MM.1S (cell line): ENCODE data around the gene PPP4R3B.

Experiments
- DNase-seq: peaks from one replicate; pipeline ENCODE4 v3.0.0-alpha.2; 2015
- H2AFZ ChIP-seq: fragments of 300-600 bp; sonication (generic); 2 replicates; pipeline ENCODE4 v1.6.0; 2016; ENCODE audit warnings: antibody characterized with exemption, low read length
- H3F3A ChIP-seq: fragments of 300-600 bp; sonication (generic); 2 replicates; pipeline ENCODE4 v1.6.1; 2016; ENCODE audit warnings: mild to moderate bottlenecking, antibody characterized with exemption, low read length, moderate library complexity, mixed read lengths; ENCODE audit not compliant: insufficient read depth
- H3K27ac ChIP-seq: fragments of 300-600 bp; sonication (generic); 2 replicates; pipeline ENCODE4 v1.5.1; 2016; ENCODE audit warnings: mild to moderate bottlenecking, low read length
- H3K27me3 ChIP-seq: fragments of 300-600 bp; sonication (generic); replicated peaks from 2 replicates; pipeline ENCODE4 v1.6.0; 2016; ENCODE audit warnings: low read length; ENCODE audit not compliant: insufficient read depth
- H3K36me3 ChIP-seq: fragments of 300-600 bp; sonication (generic); replicated peaks from 2 replicates; pipeline ENCODE4 v1.6.1; 2016; ENCODE audit warnings: mild to moderate bottlenecking, low read length, mixed read lengths; ENCODE audit not compliant: insufficient read depth
- H3K4me1 ChIP-seq: fragments of 300-600 bp; sonication (generic); 2 replicates; pipeline ENCODE4 v1.6.1; 2016; ENCODE audit warnings: low read length, mixed read lengths
- H3K4me2 ChIP-seq: fragments of 300-600 bp; sonication (generic); 2 replicates; pipeline ENCODE4 v1.6.0; 2016; ENCODE audit warnings: low read depth, low read length
- H3K4me3 ChIP-seq: fragments of 300-600 bp; sonication (generic); 2 replicates; pipeline ENCODE4 v1.5.1; 2016; ENCODE audit warnings: low read length, mixed read lengths
- H3K79me2 ChIP-seq: fragments of 300-600 bp; sonication (generic); 2 replicates; pipeline ENCODE4 v1.6.1; 2016; ENCODE audit warnings: mixed run types, low read length, mixed read lengths
- H3K9ac ChIP-seq: fragments of 300-600 bp; sonication (generic); 2 replicates; pipeline ENCODE4 v1.6.1; 2016; ENCODE audit warnings: low read length, mixed read lengths
- H3K9me2 ChIP-seq: fragments of 300-600 bp; sonication (generic); replicated peaks from 2 replicates; pipeline ENCODE4 v1.6.1; 2016; ENCODE audit warnings: mild to moderate bottlenecking, low read length, mixed read lengths; ENCODE audit not compliant: insufficient read depth
- H3K9me3 ChIP-seq: fragments of 300-600 bp; sonication (generic); replicated peaks from 2 replicates; pipeline ENCODE4 v1.6.1; 2016; ENCODE audit warnings: mild to moderate bottlenecking, low read length, mixed read lengths; ENCODE audit not compliant: insufficient read depth
- H4K20me1 ChIP-seq: fragments of 300-600 bp; sonication (generic); 2 replicates; pipeline ENCODE4 v1.6.1; 2016; ENCODE audit warnings: mild to moderate bottlenecking, low read length, moderate library complexity, mixed read lengths; ENCODE audit not compliant: insufficient read depth
- EZH2 ChIP-seq: fragments of 300-600 bp; sonication (generic); optimal IDR thresholded peaks from 2 replicates; pipeline ENCODE3; 2017; ENCODE audit warnings: low read depth, mild to moderate bottlenecking, antibody characterized with exemption, low read length, mixed read lengths
- EZH2phosphoT487 ChIP-seq: fragments of 300-600 bp; sonication (generic); IDR thresholded peaks from 2 replicates; pipeline ENCODE4 v1.6.1; 2018; ENCODE audit warnings: antibody characterized with exemption, low read length
- TF ChIP-seq, protein P1 (sequence below): fragments of 300-600 bp; sonication (generic); IDR thresholded peaks from 2 replicates; pipeline ENCODE4 v1.5.1; 2016; ENCODE audit warnings: antibody characterized with exemption, low read length, mixed read lengths

PPP4R3B gene

GRCh38 chr2:55590810-55591440 is 26.5 kb downstream of the PPP4R3B start:
- no peak overlapping the region for H3K4me2 ChIP-seq
- no peak for DNase-seq
- peaks cover 4% of the 10 kb centered on the region for H3K36me3 ChIP-seq

DNA sequence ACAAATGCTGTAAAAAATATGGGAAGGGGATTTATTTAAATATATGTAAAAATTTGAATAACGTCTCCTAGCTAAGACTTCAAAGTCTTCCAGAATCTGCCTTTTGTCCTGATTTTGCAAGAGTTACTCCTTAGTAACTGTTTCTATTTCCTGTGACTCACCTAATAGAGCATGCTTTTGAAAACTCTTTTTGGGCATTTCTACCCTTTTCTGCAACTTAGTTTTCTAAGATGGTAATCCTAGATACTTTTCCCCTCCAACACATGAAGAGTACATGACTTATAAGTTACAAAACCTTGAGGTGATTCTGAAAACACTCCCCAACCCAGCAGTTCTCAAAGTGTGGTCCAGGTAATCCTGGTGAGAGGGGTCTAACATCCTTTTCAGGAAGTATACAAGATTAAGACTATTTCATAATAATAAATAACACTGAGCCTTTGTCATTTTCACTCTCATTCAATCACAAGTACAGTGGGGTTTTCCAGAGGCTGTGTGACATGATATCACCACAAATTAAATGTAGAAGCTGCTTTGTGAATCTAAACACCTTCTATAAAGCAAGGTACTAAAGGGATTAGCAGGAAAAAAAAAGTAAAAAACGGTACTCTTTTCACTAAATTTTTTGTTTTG is 31.9 kb downstream of the PPP4R3B start:
- Histone ChIP-seq H3K27ac (no peak overlapping the region), H4K20me1 (no peaks in the 10 kb centered on the region)

More at GRCh38 chr2:55590810-55591440, 26.5 kb downstream of the PPP4R3B start:
- Histone ChIP-seq H3K9me3 (no peaks in the 10 kb centered on the region), H3K27ac (no peak overlapping the region), H3K4me1 (no peaks in the 10 kb centered on the region), H4K20me1 (no peaks in the 10 kb centered on the region), H3K27me3 (no peaks in the 10 kb centered on the region), H3K79me2 (peaks cover 82% of the 10 kb centered on the region), H3F3A (no peaks in the 10 kb centered on the region), H3K9me2 (no peaks in the 10 kb centered on the region), H3K9ac (no peak overlapping the region), H3K4me3 (no peak overlapping the region), H2AFZ (no peak overlapping the region)
- TF ChIP-seq, protein P1, sequence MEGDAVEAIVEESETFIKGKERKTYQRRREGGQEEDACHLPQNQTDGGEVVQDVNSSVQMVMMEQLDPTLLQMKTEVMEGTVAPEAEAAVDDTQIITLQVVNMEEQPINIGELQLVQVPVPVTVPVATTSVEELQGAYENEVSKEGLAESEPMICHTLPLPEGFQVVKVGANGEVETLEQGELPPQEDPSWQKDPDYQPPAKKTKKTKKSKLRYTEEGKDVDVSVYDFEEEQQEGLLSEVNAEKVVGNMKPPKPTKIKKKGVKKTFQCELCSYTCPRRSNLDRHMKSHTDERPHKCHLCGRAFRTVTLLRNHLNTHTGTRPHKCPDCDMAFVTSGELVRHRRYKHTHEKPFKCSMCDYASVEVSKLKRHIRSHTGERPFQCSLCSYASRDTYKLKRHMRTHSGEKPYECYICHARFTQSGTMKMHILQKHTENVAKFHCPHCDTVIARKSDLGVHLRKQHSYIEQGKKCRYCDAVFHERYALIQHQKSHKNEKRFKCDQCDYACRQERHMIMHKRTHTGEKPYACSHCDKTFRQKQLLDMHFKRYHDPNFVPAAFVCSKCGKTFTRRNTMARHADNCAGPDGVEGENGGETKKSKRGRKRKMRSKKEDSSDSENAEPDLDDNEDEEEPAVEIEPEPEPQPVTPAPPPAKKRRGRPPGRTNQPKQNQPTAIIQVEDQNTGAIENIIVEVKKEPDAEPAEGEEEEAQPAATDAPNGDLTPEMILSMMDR: no peak
- no peak for TF ChIP-seq EZH2phosphoT487
- no peak for TF ChIP-seq EZH2

DNA sequence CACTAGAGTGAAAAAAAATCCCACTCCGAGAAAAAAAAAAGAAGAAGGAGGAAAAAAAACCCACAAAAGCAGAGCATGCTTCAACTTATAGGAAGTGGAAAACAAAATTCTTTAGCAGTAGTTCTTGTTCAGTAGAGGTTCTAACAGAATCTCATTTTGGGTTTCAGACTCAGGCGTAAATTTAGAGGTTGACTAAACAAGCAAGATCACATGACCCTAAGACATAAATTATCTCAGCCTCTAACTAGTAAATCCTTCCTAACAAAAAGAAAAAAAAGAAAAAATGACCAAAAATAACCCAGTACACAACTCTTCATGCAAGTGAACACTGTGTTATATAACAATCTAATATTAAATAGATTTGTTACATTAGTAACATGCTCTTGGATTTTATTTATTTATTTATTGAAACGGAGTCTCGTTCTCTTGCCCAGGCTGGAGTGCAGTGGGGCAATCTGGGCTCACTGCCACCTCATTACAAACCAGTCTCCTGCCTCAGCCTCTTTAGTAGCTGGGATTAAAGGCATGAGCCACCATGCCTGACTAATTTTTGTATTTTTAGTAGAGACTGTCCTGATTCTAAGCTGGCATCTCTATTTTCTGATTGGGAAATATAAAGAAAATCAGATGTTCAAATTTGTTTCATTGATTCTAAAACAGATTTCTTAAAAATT is 35.4 kb downstream of the PPP4R3B start:
- Histone ChIP-seq H3K9me3 (no peaks in the 10 kb centered on the region), H3K36me3 (peaks cover 10% of the 10 kb centered on the region; the same call in 1 of the 2 replicates), H3F3A (no peaks in the 10 kb centered on the region), H3K27me3 (no peaks in the 10 kb centered on the region), H3K4me3 (no peak overlapping the region), H2AFZ (no peak overlapping the region), H3K9me2 (no peaks in the 10 kb centered on the region), H3K79me2 (peaks cover 58% of the 10 kb centered on the region), H3K4me2 (no peak overlapping the region), H3K9ac (no peak overlapping the region), H3K27ac (no peak overlapping the region), H4K20me1 (no peaks in the 10 kb centered on the region), H3K4me1 (peaks cover 4% of the 10 kb centered on the region; the same call in 1 of the 2 replicates)
- TF ChIP-seq, protein P1: no peak
- TF ChIP-seq EZH2phosphoT487 (no peak), EZH2 (no peak)
- no peak for DNase-seq

More for the DNA sequence above, 31.9 kb downstream of the PPP4R3B start:
- no peaks in the 10 kb centered on the region for H3K9me3 ChIP-seq
- peaks cover 4% of the 10 kb centered on the region; the same call in 1 of the 2 replicates for H3K4me1 ChIP-seq
- DNase-seq: no peak
- peaks cover 71% of the 10 kb centered on the region for H3K79me2 ChIP-seq
- no peak overlapping the region for H2AFZ ChIP-seq
- no peak overlapping the region for H3K4me3 ChIP-seq
- no peaks in the 10 kb centered on the region for H3K27me3 ChIP-seq
- no peaks in the 10 kb centered on the region for H3F3A ChIP-seq
- H3K4me2 ChIP-seq: no peak overlapping the region
- H3K36me3 ChIP-seq: peaks cover 12% of the 10 kb centered on the region
- H3K9me2 ChIP-seq: no peaks in the 10 kb centered on the region
- TF ChIP-seq EZH2phosphoT487 (no peak), EZH2 (no peak)
- TF ChIP-seq, protein P1: no peak
- H3K9ac ChIP-seq: no peak overlapping the region
